PFSK-1 (cell line): ENCODE data around the gene SLC22A9.

Experiments used
- FOXP2 ChIP-seq: optimal IDR thresholded peaks from 2 replicates; pipeline ENCODE3; 2011; ENCODE audit warnings: borderline replicate concordance, control low read depth, inconsistent platforms; ENCODE audit not compliant: insufficient read depth; ENCODE audit errors: extremely low read length, extremely low read depth
- POLR2AphosphoS5 ChIP-seq: IDR thresholded peaks from 2 replicates; pipeline ENCODE4 v1.6.1; 2012; ENCODE audit warnings: low read depth, mild to moderate bottlenecking, control low read depth, low read length, moderate library complexity
- REST ChIP-seq, 2 experiments: IDR thresholded peaks; 2 replicates each; pipeline versions ENCODE4 v1.6.1 to v1.8.0; 2011 to 2012; ENCODE audit warnings: low read depth in 2 of 2, low read length in 2 of 2, control low read depth in 1 of 2, inconsistent platforms in 1 of 2, mild to moderate bottlenecking in 1 of 2, moderate library complexity in 1 of 2; ENCODE audit not compliant: insufficient read depth in 1 of 2
- TAF1 ChIP-seq: IDR thresholded peaks from 2 replicates; pipeline ENCODE4 v1.6.1; 2012; ENCODE audit warnings: low read length, control low read depth, borderline replicate concordance; ENCODE audit not compliant: insufficient read depth

- TF ChIP-seq REST (IDR thresholded peaks at IDR 0.05; ENCODE audit: insufficient read depth in 1 of 2, low read depth in 2 of 2, low read length in 2 of 2) (no peak), TAF1 (no peak), POLR2AphosphoS5 (no peak), FOXP2 (no peak)
These were observed 495 bp downstream of the SLC22A9 start for GRCh38 chr11:63369971-63370588.
